ENCODE data around the gene CDK10.

The CDK10 gene

GRCh38 chr16:89707695-89708094 is 21.2 kb downstream of the CDK10 start:
- no peaks in the 10 kb centered on the region for H3F3A ChIP-seq (ENCODE audit: insufficient read depth, low read length)
- no peaks in the 10 kb centered on the region for H3K36me3 ChIP-seq (replicated peaks; ENCODE audit: insufficient read depth, low read length)
- no peaks in the 10 kb centered on the region for H3K9me2 ChIP-seq (replicated peaks; ENCODE audit: insufficient read depth, low read length)
- no peaks in the 10 kb centered on the region for H3K4me1 ChIP-seq (ENCODE audit: low read length)
- DNase-seq, result no peak
- peaks cover 2% of the 10 kb centered on the region; the same call in 1 of the 2 replicates for H3K79me2 ChIP-seq (ENCODE audit: low read length)
- H3K27me3 ChIP-seq (replicated peaks; ENCODE audit: insufficient read depth, low read length), result no peaks in the 10 kb centered on the region
- no peak overlapping the region for H3K4me2 ChIP-seq (ENCODE audit: low read depth, low read length)
- H2AFZ ChIP-seq (ENCODE audit: low read length), result no peak overlapping the region
- H4K20me1 ChIP-seq (ENCODE audit: insufficient read depth, low read length), result no peaks in the 10 kb centered on the region
- no peak overlapping the region for H3K9ac ChIP-seq (ENCODE audit: low read length)
- no peak overlapping the region for H3K4me3 ChIP-seq (ENCODE audit: low read length)
- no peaks in the 10 kb centered on the region for H3K9me3 ChIP-seq (replicated peaks; ENCODE audit: insufficient read depth, low read length)
- H3K27ac ChIP-seq (ENCODE audit: low read length), result no peak overlapping the region
- TF ChIP-seq EZH2 (optimal IDR thresholded peaks at IDR 0.05; ENCODE audit: low read depth, low read length) (no peak), CTCF (IDR thresholded peaks at IDR 0.05; ENCODE audit: low read length) (no peak), EZH2phosphoT487 (IDR thresholded peaks at IDR 0.05; ENCODE audit: low read length) (no peak)

GRCh38 chr16:89708481-89708931 is 22.0 kb downstream of the CDK10 start:
- DNase-seq, result no peak
- Histone ChIP-seq H3K27me3 (replicated peaks; ENCODE audit: insufficient read depth, low read length) (no peaks in the 10 kb centered on the region), H3K4me1 (ENCODE audit: low read length) (no peaks in the 10 kb centered on the region), H3K9me3 (replicated peaks; ENCODE audit: insufficient read depth, low read length) (no peaks in the 10 kb centered on the region), H3K4me3 (ENCODE audit: low read length) (no peak overlapping the region), H3K79me2 (ENCODE audit: low read length) (peaks cover 4% of the 10 kb centered on the region; the same call in 1 of the 2 replicates), H4K20me1 (ENCODE audit: insufficient read depth, low read length) (no peaks in the 10 kb centered on the region), H3K9ac (ENCODE audit: low read length) (no peak overlapping the region), H2AFZ (ENCODE audit: low read length) (no peak overlapping the region), H3K27ac (ENCODE audit: low read length) (no peak overlapping the region), H3F3A (ENCODE audit: insufficient read depth, low read length) (no peaks in the 10 kb centered on the region), H3K4me2 (ENCODE audit: low read depth, low read length) (no peak overlapping the region), H3K9me2 (replicated peaks; ENCODE audit: insufficient read depth, low read length) (no peaks in the 10 kb centered on the region), H3K36me3 (replicated peaks; ENCODE audit: insufficient read depth, low read length) (no peaks in the 10 kb centered on the region)
- no peak for TF ChIP-seq EZH2phosphoT487 (IDR thresholded peaks at IDR 0.05; ENCODE audit: low read length)

- no peak for DNase-seq
- H4K20me1 ChIP-seq (ENCODE audit: insufficient read depth, low read length), result no peaks in the 10 kb centered on the region
- peaks cover 4% of the 10 kb centered on the region; the same call in 1 of the 2 replicates for H3K79me2 ChIP-seq (ENCODE audit: low read length)
- no peak overlapping the region for H3K4me3 ChIP-seq (ENCODE audit: low read length)
- H3K27me3 ChIP-seq (replicated peaks; ENCODE audit: insufficient read depth, low read length), result no peaks in the 10 kb centered on the region
- H3K4me2 ChIP-seq (ENCODE audit: low read depth, low read length), result no peak overlapping the region
- H3K36me3 ChIP-seq (replicated peaks; ENCODE audit: insufficient read depth, low read length), result no peaks in the 10 kb centered on the region
- no peak overlapping the region for H3K9ac ChIP-seq (ENCODE audit: low read length)
- H3K27ac ChIP-seq (ENCODE audit: low read length), result no peak overlapping the region
- no peak for TF ChIP-seq CTCF (IDR thresholded peaks at IDR 0.05; ENCODE audit: low read length)
- TF ChIP-seq EZH2 (optimal IDR thresholded peaks at IDR 0.05; ENCODE audit: low read depth, low read length), result no peak
- TF ChIP-seq EZH2phosphoT487 (IDR thresholded peaks at IDR 0.05; ENCODE audit: low read length), result no peak
- H3F3A ChIP-seq (ENCODE audit: insufficient read depth, low read length), result no peaks in the 10 kb centered on the region
- H3K9me3 ChIP-seq (replicated peaks; ENCODE audit: insufficient read depth, low read length), result no peaks in the 10 kb centered on the region
- H3K9me2 ChIP-seq (replicated peaks; ENCODE audit: insufficient read depth, low read length), result no peaks in the 10 kb centered on the region
- H2AFZ ChIP-seq (ENCODE audit: low read length), result no peak overlapping the region
- no peaks in the 10 kb centered on the region for H3K4me1 ChIP-seq (ENCODE audit: low read length)
Observed at GRCh38 chr16:89709166-89709565, 22.7 kb downstream of the CDK10 start.

- Histone ChIP-seq H3K4me1 (ENCODE audit: low read length) (no peaks in the 10 kb centered on the region), H3K36me3 (replicated peaks; ENCODE audit: insufficient read depth, low read length) (no peaks in the 10 kb centered on the region), H3F3A (ENCODE audit: insufficient read depth, low read length) (no peaks in the 10 kb centered on the region), H4K20me1 (ENCODE audit: insufficient read depth, low read length) (no peaks in the 10 kb centered on the region), H3K9ac (ENCODE audit: low read length) (no peak overlapping the region), H2AFZ (ENCODE audit: low read length) (no peak overlapping the region), H3K79me2 (ENCODE audit: low read length) (peaks cover 4% of the 10 kb centered on the region; the same call in 1 of the 2 replicates), H3K27me3 (replicated peaks; ENCODE audit: insufficient read depth, low read length) (no peaks in the 10 kb centered on the region), H3K4me3 (ENCODE audit: low read length) (no peak overlapping the region), H3K9me3 (replicated peaks; ENCODE audit: insufficient read depth, low read length) (no peaks in the 10 kb centered on the region), H3K27ac (ENCODE audit: low read length) (no peak overlapping the region), H3K9me2 (replicated peaks; ENCODE audit: insufficient read depth, low read length) (no peaks in the 10 kb centered on the region), H3K4me2 (ENCODE audit: low read depth, low read length) (no peak overlapping the region)
- TF ChIP-seq EZH2phosphoT487 (IDR thresholded peaks at IDR 0.05; ENCODE audit: low read length) (no peak), CTCF (IDR thresholded peaks at IDR 0.05; ENCODE audit: low read length) (no peak), EZH2 (optimal IDR thresholded peaks at IDR 0.05; ENCODE audit: low read depth, low read length) (no peak)
- no peak for DNase-seq
Observed at GRCh38 chr16:89709716-89710432, 23.4 kb downstream of the CDK10 start.
